K562 (cell line): Measurements from ENCODE around the gene RASGRP4. TPM values are rescaled to one million over a fixed set of nuclear protein-coding genes. Genes with fewer than 3 reads are reported as not detected.
A peak's percentile ranks its signal among the peaks of the same experiment; 100 is the strongest.

Experiments
- ATAC-seq: fragments of 200-7000 bp; cut with Tn5 transposase; 3 replicates; pipeline ENCODE4 v1.9.1; 2020; ENCODE audit warnings: moderate library complexity
- BruUV-seq: library from RNA; stranded (reverse); fragments of 400-500 nt; replicated peaks from 2 replicates; lab custom pipeline; 2021; lab: Mats Ljungman, UMichigan
- CTCF ChIA-PET: fragments of 300-600 bp; formaldehyde crosslinking; extraction: SDS; loops from one replicate; lab custom pipeline; 2021; ENCODE audit warnings: low intra/inter-chr PET ratio; lab: Yijun Ruan, JAX
- POLR2A ChIA-PET: fragments of 300-600, 350-650 bp; sonication (Branson Sonifier 250); formaldehyde crosslinking; extraction: SDS; loops from one replicate; lab custom pipeline; 2021; ENCODE audit warnings: antibody characterized with exemption, inconsistent platforms; lab: Yijun Ruan, JAX
- DNase-seq, 4 experiments: peaks; one replicate each; pipeline versions ENCODE4 v3.0.0 to v3.0.0-alpha.2; 2011 to 2018; ENCODE audit warnings: low spot score in 3 of 4, mixed read lengths in 3 of 4; ENCODE audit errors: extremely low read depth in 1 of 4
- FAIRE-seq: peaks from 2 replicates; lab custom pipeline; 2011; peaks lifted over from hg19 to GRCh38; lab: Jason Lieb, UNC
- H2AFZ ChIP-seq: 2 replicates; pipeline ENCODE4 v1.6.0; 2011; ENCODE audit warnings: low read depth, low read length, control low read depth, inconsistent platforms
- H3K27ac ChIP-seq: fragments of 200-600 bp; 3 replicates; pipeline ENCODE4 v1.8.0; 2011; ENCODE audit warnings: low read depth, mild to moderate bottlenecking, control low read depth, inconsistent platforms, low read length, moderate library complexity, mixed read lengths; ENCODE audit errors: extremely low read depth
- H3K27me3 ChIP-seq, 2 experiments: fragments of 300-600 bp in 1 of 2; 2 replicates in 1 of 2; 3 replicates in 1 of 2; pipeline versions ENCODE4 v1.6.0 to v1.8.0; 2011; ENCODE audit warnings: inconsistent platforms in 2 of 2, low read length in 2 of 2, mild to moderate bottlenecking in 1 of 2, mixed read lengths in 1 of 2, moderate library complexity in 1 of 2; ENCODE audit not compliant: control insufficient read depth in 2 of 2, insufficient read depth in 2 of 2
- H3K36me3 ChIP-seq: fragments of 300-600 bp; 3 replicates; pipeline ENCODE4 v1.8.0; 2011; ENCODE audit warnings: mild to moderate bottlenecking, low read length, inconsistent platforms; ENCODE audit not compliant: control insufficient read depth, insufficient read depth
- H3K4me1 ChIP-seq, 2 experiments: fragments of 200-600 bp in 1 of 2; replicated peaks in 1 of 2; 2 replicates in 1 of 2; 3 replicates in 1 of 2; pipeline versions ENCODE4 v1.5.1 to v1.8.0; 2011; ENCODE audit warnings: inconsistent platforms in 2 of 2, low read length in 2 of 2, mild to moderate bottlenecking in 1 of 2, mixed read lengths in 1 of 2, moderate library complexity in 1 of 2; ENCODE audit not compliant: control insufficient read depth in 2 of 2, insufficient read depth in 2 of 2
- H3K4me2 ChIP-seq: 2 replicates; pipeline ENCODE4 v1.6.1; 2011; ENCODE audit warnings: low read length, control low read depth, inconsistent platforms, mixed read lengths; ENCODE audit not compliant: insufficient read depth
- H3K4me3 ChIP-seq: fragments of 200-600 bp; sonication (generic), shearing (Covaris generic); 2 replicates; pipeline ENCODE4 v1.5.1; 2016; ENCODE audit warnings: control low read depth, inconsistent platforms
- H3K79me2 ChIP-seq: fragments of 200-600 bp; 3 replicates; pipeline ENCODE4 v1.8.0; 2011; ENCODE audit warnings: low read length, inconsistent platforms; ENCODE audit not compliant: control insufficient read depth, insufficient read depth
- H3K9ac ChIP-seq, 2 experiments: 2 replicates each; pipeline versions ENCODE4 v1.6.0 to v1.6.1; 2011; ENCODE audit warnings: low read depth in 2 of 2, low read length in 2 of 2, control low read depth in 1 of 2, inconsistent platforms in 1 of 2, mild to moderate bottlenecking in 1 of 2, mixed read lengths in 1 of 2; ENCODE audit not compliant: insufficient read depth in 1 of 2
- H3K9me1 ChIP-seq: one replicate; pipeline ENCODE4 v1.6.0; 2011; ENCODE audit warnings: inconsistent platforms, mild to moderate bottlenecking, low read length, moderate library complexity; ENCODE audit not compliant: control insufficient read depth, insufficient read depth
- H3K9me3 ChIP-seq: replicated peaks from 2 replicates; pipeline ENCODE4 v1.5.1; 2011; ENCODE audit warnings: low read depth, low read length, inconsistent platforms; ENCODE audit not compliant: control insufficient read depth, insufficient read depth
- H4K20me1 ChIP-seq: replicated peaks from 2 replicates; pipeline ENCODE4 v1.6.1; 2011; ENCODE audit warnings: low read length, inconsistent platforms, mixed read lengths; ENCODE audit not compliant: control insufficient read depth, insufficient read depth
- ATF1 ChIP-seq, 2 experiments: fragments of 450-650 bp in 1 of 2; IDR thresholded peaks; 2 replicates each; pipeline ENCODE4 v1.6.1; 2016; ENCODE audit warnings: missing compliant biosample characterization in 1 of 2, missing genetic modification characterization in 1 of 2
- EGR1 ChIP-seq: fragments of 450-650 bp; conservative IDR thresholded peaks from 2 replicates; pipeline ENCODE4 v1.6.1; 2017; ENCODE audit warnings: mild to moderate bottlenecking
- ERF ChIP-seq: fragments of 450-650 bp; formaldehyde crosslinking; IDR thresholded peaks from 2 replicates; pipeline ENCODE4 v1.4.0; 2020; ENCODE audit warnings: mild to moderate bottlenecking, mixed read lengths
- ETV1 ChIP-seq: fragments of 450-650 bp; conservative IDR thresholded peaks from 2 replicates; pipeline ENCODE4 v1.6.1; 2016; ENCODE audit warnings: missing genetic modification characterization, control low read depth, low read depth, missing compliant biosample characterization
- FOXA3 ChIP-seq, 2 experiments: fragments of 450-650 bp in 1 of 2; sonication (generic) in 1 of 2; formaldehyde crosslinking; IDR thresholded peaks in 1 of 2; conservative IDR thresholded peaks in 1 of 2; 2 replicates each; pipeline versions ENCODE4 v1.4.0 to v1.8.0; 2020 to 2022; ENCODE audit warnings: mild to moderate bottlenecking in 2 of 2, missing genetic modification reagents in 1 of 2
- FOXJ3 ChIP-seq: sonication (generic); formaldehyde crosslinking; IDR thresholded peaks from 2 replicates; pipeline ENCODE4 v1.4.0; 2020; ENCODE audit warnings: mild to moderate bottlenecking, missing genetic modification reagents
- HDAC1 ChIP-seq, 2 experiments: fragments of 450-650 bp; IDR thresholded peaks; 2 replicates each; pipeline ENCODE4 v1.6.1; 2016 to 2017; ENCODE audit warnings: inconsistent platforms in 1 of 2, mild to moderate bottlenecking in 1 of 2, moderate library complexity in 1 of 2
- HNRNPL ChIP-seq: fragments of 200-400 bp; formaldehyde crosslinking; IDR thresholded peaks from 2 replicates; pipeline ENCODE4 v1.6.1; 2017; ENCODE audit warnings: low read depth, mild to moderate bottlenecking, low read length
- NFE2 ChIP-seq: IDR thresholded peaks from 2 replicates; pipeline ENCODE4 v1.6.1; 2014; ENCODE audit warnings: antibody characterized with exemption, low read depth
- NR2F6 ChIP-seq: fragments of 450-650 bp; formaldehyde crosslinking; IDR thresholded peaks from 2 replicates; pipeline ENCODE4 v1.4.0; 2020; ENCODE audit warnings: mild to moderate bottlenecking
- OTX1 ChIP-seq: fragments of 450-650 bp; formaldehyde crosslinking; IDR thresholded peaks from 2 replicates; pipeline ENCODE4 v1.4.0; 2022; ENCODE audit warnings: mild to moderate bottlenecking
- POLR2AphosphoS5 ChIP-seq: IDR thresholded peaks from 2 replicates; pipeline ENCODE4 v1.6.1; 2011; ENCODE audit warnings: mild to moderate bottlenecking, low read depth, low read length, moderate library complexity; ENCODE audit not compliant: control insufficient read depth, insufficient read depth
- RAD51 ChIP-seq: fragments of 450-650 bp; IDR thresholded peaks from 2 replicates; pipeline ENCODE4 v1.7.1; 2016; ENCODE audit warnings: low read depth, mild to moderate bottlenecking, borderline replicate concordance
- SRSF3 ChIP-seq: fragments of 200-400 bp; formaldehyde crosslinking; IDR thresholded peaks from 2 replicates; pipeline ENCODE4 v1.6.1; 2016; ENCODE audit warnings: mild to moderate bottlenecking, low read length, moderate library complexity; ENCODE audit not compliant: insufficient read depth
- VEZF1 ChIP-seq: fragments of 200-800 bp; sonication (Bioruptor generic); IDR thresholded peaks from 2 replicates; pipeline ENCODE4 v1.6.1; 2017; ENCODE audit warnings: missing genetic modification characterization, missing compliant biosample characterization
- ZC3H8 ChIP-seq: fragments of 450-650 bp; IDR thresholded peaks from 2 replicates; pipeline ENCODE4 v1.6.1; 2017
- ZNF316 ChIP-seq: fragments of 450-650 bp; IDR thresholded peaks from 2 replicates; pipeline ENCODE4 v1.6.1; 2016
- ZNF507 ChIP-seq: conservative IDR thresholded peaks from 2 replicates; pipeline ENCODE4 v1.6.1; 2017; ENCODE audit warnings: missing genetic modification characterization, missing compliant biosample characterization
- ZNF551 ChIP-seq: fragments of 250-450 bp; sonication (Bioruptor Pico); IDR thresholded peaks from 2 replicates; pipeline ENCODE4 v1.5.0; 2021; ENCODE audit warnings: mild to moderate bottlenecking, moderate library complexity
- ZNF79 ChIP-seq: fragments of 250-450 bp; sonication (Bioruptor Pico); IDR thresholded peaks from 2 replicates; pipeline ENCODE4 v1.4.0; 2020; ENCODE audit warnings: low read depth, mild to moderate bottlenecking, moderate library complexity
- ZSCAN32 ChIP-seq: fragments of 450-650 bp; formaldehyde crosslinking; IDR thresholded peaks from 2 replicates; pipeline ENCODE4 v1.4.0; 2020; ENCODE audit warnings: mild to moderate bottlenecking, moderate library complexity
- WGBS: fragments of 100-300 bp; shearing (Covaris generic); methylation state at CpG from one replicate; pipeline ENCODE4 v1.1.6; 2016; ENCODE audit warnings: low coverage, mixed read lengths; ENCODE audit not compliant: insufficient coverage; ENCODE audit errors: missing lambda C conversion rate; 5-methylcytosine and 5-hydroxymethylcytosine counted together
- in situ Hi-C: fragments of 300-500 bp; cut with MboI; formaldehyde crosslinking; loops from 4 replicates; pipeline ENCODE4 v1.15.0; 2018; ENCODE audit warnings: inconsistent platforms, mixed read lengths
- intact Hi-C: fragments of 100-400 bp; cut with micrococcal nuclease; formaldehyde crosslinking; loops from 2 replicates; pipeline ENCODE4 v1.14.2; 2022
- polyA plus RNA-seq, 8 experiments: library from polyadenylated mRNA; depleted of rRNA in 4 of 8; stranded (reverse) in 5 of 8; unstranded in 3 of 8; fragments of >200 nt; fragmentation: Nextera tagmentation in 2 of 8; fragmentation: Illumina TruSeq in 1 of 8; extraction: Ambion mirVana in 2 of 8; extraction: Trizol in 1 of 8; gene quantifications; 2 replicates each; pipeline versions ENCODE4 v1.2.1 to v1.2.3, GENCODE V29; 2011 to 2014; ENCODE audit warnings: inconsistent platforms in 1 of 8, missing spikeins in 1 of 8
- total RNA-seq, 7 experiments: library from RNA; depleted of rRNA in 6 of 7; stranded (reverse); fragments of >200 nt in 6 of 7; fragmentation: Illumina TruSeq in 2 of 7; extraction: Trizol in 2 of 7; gene quantifications; 2 replicates each; pipeline versions ENCODE4 v1.2.1 to v1.2.3, GENCODE V29; 2011 to 2021; ENCODE audit warnings: low replicate concordance in 1 of 7
- TF ChIP-seq, protein P1 (sequence below), 2 experiments: fragments of 450-650 bp; conservative IDR thresholded peaks; 2 replicates each; pipeline ENCODE4 v1.6.1; 2017; ENCODE audit warnings: mild to moderate bottlenecking in 2 of 2, moderate library complexity in 2 of 2

Gene RASGRP4
- total and polyA plus RNA-seq, 9 of the 15 experiments (the other 6 are each of a cell fraction or from before 2014, with no cell fraction given): 0.39 to 4.6 (median 3.8) TPM

DNA sequence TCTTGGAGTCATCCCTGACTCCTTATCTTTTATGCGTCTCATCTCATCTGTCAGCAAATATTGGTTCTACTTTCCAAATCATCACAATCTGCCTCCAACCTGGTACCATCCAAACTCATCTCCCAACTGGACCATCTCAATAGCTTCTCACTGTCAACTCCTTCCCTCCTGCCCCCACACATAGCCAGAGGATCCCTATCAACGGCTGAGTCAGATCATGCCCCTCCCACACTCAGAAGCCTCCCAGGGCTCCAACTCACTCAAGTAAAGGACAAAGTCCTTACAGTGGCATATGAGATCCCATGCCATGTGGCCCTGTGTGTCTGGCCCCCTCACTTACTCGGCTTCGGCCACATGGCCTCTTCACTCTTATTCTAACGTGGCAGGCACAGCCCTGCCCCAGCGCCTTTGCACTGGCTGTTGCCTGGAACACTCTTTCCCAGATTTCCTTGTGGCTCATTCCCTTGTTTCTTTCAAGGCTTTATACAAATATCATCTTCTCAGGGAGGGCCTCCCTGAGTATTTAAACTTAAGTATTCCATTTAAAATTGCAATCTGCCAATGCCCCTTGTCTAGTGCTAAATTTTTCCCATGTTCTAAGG, 33.2 kb downstream of the RASGRP4 start:
- ATAC-seq (peak; percentile 79), FAIRE-seq (peak; percentile 99), DNase-seq (peak; percentile 62 to 85 (median 72))
- WGBS: 12% methylated on average over 6 of the region's 6 CpGs
- H3K9me3 ChIP-seq: 0 out of 2 replicates have a peak, but pooled peaks cover 2% of the 10 kb centered on the region
- intact Hi-C loops: no loop called here
- no peaks in the 10 kb centered on the region for H3K27me3 ChIP-seq
- H3K4me3 ChIP-seq: no peak overlapping the region
- ChIA-PET CTCF (no interaction called here), POLR2A (interaction anchor here (0.6 kb wide), 1 partner anchor 12 kb away, joined by 3 read pairs; no protein-coding TSS in a partner anchor)
- H3K9ac ChIP-seq: peak overlapping the region in 1 of 2 experiments; percentile 63; a peak in 1 of 4 replicates
- no peaks in the 10 kb centered on the region for H3K79me2 ChIP-seq
- H4K20me1 ChIP-seq: no peaks in the 10 kb centered on the region
- H3K9me1 ChIP-seq: no peaks in the 10 kb centered on the region
- no peaks in the 10 kb centered on the region for H3K36me3 ChIP-seq
- peak overlapping the region; percentile 43; the same call in 1 of the 3 replicates for H3K27ac ChIP-seq
- in situ Hi-C loops: no loop called here
- no TSS peak for BruUV-seq
- H2AFZ ChIP-seq: peak overlapping the region; percentile 86
- H3K4me2 ChIP-seq: no peak overlapping the region
- H3K4me1 ChIP-seq: peaks cover 14 to 45% of the 10 kb centered on the region in 2 experiments; a peak in 4 of 5 replicates
- TF ChIP-seq FOXJ3 (CRISPR knock-in tag) (no peak), HDAC1 (IDR thresholded peaks at IDR 0.05) (peak in 1 of 2 experiments; percentile 45; a peak in 1 of 4 replicates), NFE2 (no peak), ERF (no peak), ZC3H8 (no peak), RAD51 (no peak), ZNF79 (no peak), FOXA3 (CRISPR knock-in tag; conservative IDR thresholded peaks at IDR 0.05 in 1 of 2, IDR thresholded peaks at IDR 0.05 in 1 of 2) (no peak), POLR2AphosphoS5 (no peak), ZNF316 (peak; percentile 70), EGR1 (peak; percentile 81), ETV1 (tag) (no peak), VEZF1 (CRISPR knock-in tag) (peak; percentile 52), SRSF3 (no peak), NR2F6 (no peak), OTX1 (no peak), ATF1 (CRISPR knock-in tag; IDR thresholded peaks at IDR 0.05) (no peak), ATF1 (tag; IDR thresholded peaks at IDR 0.05) (no peak), ZSCAN32 (CRISPR knock-in tag) (no peak), ZNF507 (no peak), ZNF551 (no peak), HNRNPL (no peak)
- TF ChIP-seq, protein P1, sequence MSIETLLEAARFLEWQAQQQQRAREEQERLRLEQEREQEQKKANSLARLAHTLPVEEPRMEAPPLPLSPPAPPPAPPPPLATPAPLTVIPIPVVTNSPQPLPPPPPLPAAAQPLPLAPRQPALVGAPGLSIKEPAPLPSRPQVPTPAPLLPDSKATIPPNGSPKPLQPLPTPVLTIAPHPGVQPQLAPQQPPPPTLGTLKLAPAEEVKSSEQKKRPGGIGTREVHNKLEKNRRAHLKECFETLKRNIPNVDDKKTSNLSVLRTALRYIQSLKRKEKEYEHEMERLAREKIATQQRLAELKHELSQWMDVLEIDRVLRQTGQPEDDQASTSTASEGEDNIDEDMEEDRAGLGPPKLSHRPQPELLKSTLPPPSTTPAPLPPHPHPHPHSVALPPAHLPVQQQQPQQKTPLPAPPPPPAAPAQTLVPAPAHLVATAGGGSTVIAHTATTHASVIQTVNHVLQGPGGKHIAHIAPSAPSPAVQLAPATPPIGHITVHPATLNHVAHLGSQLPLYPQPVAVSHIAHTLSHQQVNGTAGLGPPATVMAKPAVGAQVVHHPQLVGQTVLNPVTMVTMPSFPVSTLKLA (conservative IDR thresholded peaks at IDR 0.05): 0 out of 4 replicates have a peak, but pooled peaks of 1 of the 2 experiments have one; percentile 22
